ENCODE results near the gene SMOC1. TPM values are rescaled to one million over a fixed set of nuclear protein-coding genes. Genes with fewer than 3 reads are reported as not detected.

The SMOC1 gene
- total RNA-seq, 1 experiment from 2014 or later = not detected

DNA sequence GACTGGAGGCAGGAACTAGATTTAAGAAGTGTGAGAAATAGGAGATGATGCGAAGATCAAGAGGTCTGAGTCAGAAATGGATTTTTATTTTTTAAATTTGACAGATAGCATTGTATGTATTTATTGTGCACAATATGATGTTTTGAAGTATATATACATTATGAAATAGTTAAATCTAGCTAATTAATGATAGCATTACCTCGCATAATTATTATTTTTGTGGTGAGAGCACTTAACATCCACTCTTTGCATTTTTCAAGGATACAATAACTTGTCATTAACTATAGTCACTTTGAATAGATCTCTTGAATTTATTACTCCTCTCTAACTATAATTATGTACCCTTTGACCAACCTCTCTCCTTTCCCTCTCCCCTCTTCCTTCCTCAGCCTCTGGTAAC lies 3.7 kb downstream of the SMOC1 start:
- Histone ChIP-seq H3K27me3 (ENCODE audit: low read length) (peaks cover 76% of the 10 kb centered on the region), H3K27ac (ENCODE audit: low read length) (no peak overlapping the region), H3F3A (ENCODE audit: low read length, unreplicated experiment) (no peaks in the 10 kb centered on the region), H4K20me1 (ENCODE audit: low read length) (no peaks in the 10 kb centered on the region), H3K36me3 (ENCODE audit: low read depth, low read length) (no peaks in the 10 kb centered on the region), H2AFZ (ENCODE audit: low read length) (no peak overlapping the region), H3K4me1 (ENCODE audit: insufficient read depth, low read length) (no peaks in the 10 kb centered on the region), H3K79me2 (ENCODE audit: low read length) (no peaks in the 10 kb centered on the region), H3K9ac (ENCODE audit: low read length) (no peak overlapping the region), H3K9me2 (replicated peaks; ENCODE audit: low read length) (no peaks in the 10 kb centered on the region), H3K4me2 (ENCODE audit: low read length) (no peak overlapping the region), H3K4me3 (ENCODE audit: low read length) (no peak overlapping the region), H3K9me3 (ENCODE audit: low read length) (no peaks in the 10 kb centered on the region)
- no peak for DNase-seq
- intact Hi-C loops (cut with micrococcal nuclease) = no loop called here
- ChIA-PET POLR2A (ENCODE audit: unreplicated experiment) (no interaction called here), CTCF (no interaction called here)
- no TSS peak for BruUV-seq (replicated peaks)
- no peak for ATAC-seq
- TF ChIP-seq EZH2phosphoT487 (IDR thresholded peaks at IDR 0.05; ENCODE audit: borderline replicate concordance, low read length) (no peak), CTCF (conservative IDR thresholded peaks at IDR 0.05; ENCODE audit: low read depth, low read length) (no peak), EZH2 (IDR thresholded peaks at IDR 0.05; ENCODE audit: low read length, unreplicated experiment) (no peak)

DNA sequence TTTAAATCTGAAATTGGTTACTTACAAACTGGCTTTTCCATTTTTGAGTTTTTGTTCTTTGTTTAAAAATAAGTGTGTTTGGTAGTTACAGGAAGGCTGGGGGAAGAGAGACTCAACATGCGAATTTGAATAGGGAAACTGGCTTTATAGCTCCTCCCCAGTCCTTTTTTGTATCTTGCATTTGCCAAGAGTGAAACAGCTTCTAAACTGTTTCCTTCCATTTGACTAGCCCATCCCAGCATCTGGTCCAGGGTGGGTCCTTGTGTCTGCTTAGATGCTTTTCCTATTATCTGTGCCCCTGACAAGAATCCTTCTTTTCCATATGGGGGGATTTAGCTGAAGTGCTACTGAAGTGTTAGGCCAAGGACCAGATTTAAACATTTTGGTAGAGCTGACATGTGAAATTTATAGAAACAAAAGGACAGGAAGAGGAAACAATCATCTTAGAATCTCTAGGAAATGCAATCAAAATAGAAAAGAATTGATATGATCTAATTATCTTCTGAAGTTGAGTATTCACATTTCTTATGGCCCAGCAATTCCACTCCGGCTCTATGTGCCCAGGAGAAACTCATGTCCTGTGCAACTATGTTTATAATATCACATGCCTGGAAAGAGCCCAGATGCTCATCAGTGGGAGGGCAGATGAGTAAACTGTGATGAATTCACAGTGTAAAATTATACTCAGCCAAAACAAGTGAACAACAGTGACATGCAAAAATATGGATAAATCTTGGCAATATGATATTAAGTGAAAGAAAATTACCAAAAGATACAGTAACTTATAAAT lies 7.4 kb downstream of the SMOC1 start:
- no peaks in the 10 kb centered on the region for H4K20me1 ChIP-seq (ENCODE audit: low read length)
- H3K9me2 ChIP-seq (replicated peaks; ENCODE audit: low read length) = no peaks in the 10 kb centered on the region
- H2AFZ ChIP-seq (ENCODE audit: low read length) = no peak overlapping the region
- TF ChIP-seq EZH2 (IDR thresholded peaks at IDR 0.05; ENCODE audit: low read length, unreplicated experiment) (no peak), EZH2phosphoT487 (IDR thresholded peaks at IDR 0.05; ENCODE audit: borderline replicate concordance, low read length) (no peak), CTCF (conservative IDR thresholded peaks at IDR 0.05; ENCODE audit: low read depth, low read length) (no peak)
- H3K27ac ChIP-seq (ENCODE audit: low read length) = no peak overlapping the region
- H3K4me1 ChIP-seq (ENCODE audit: insufficient read depth, low read length) = no peaks in the 10 kb centered on the region
- H3K4me3 ChIP-seq (ENCODE audit: low read length) = no peak overlapping the region
- no peaks in the 10 kb centered on the region for H3K36me3 ChIP-seq (ENCODE audit: low read depth, low read length)
- ChIA-PET POLR2A (ENCODE audit: unreplicated experiment) (no interaction called here), CTCF (no interaction called here)
- no peaks in the 10 kb centered on the region for H3F3A ChIP-seq (ENCODE audit: low read length, unreplicated experiment)
- DNase-seq (peak; percentile 6), ATAC-seq (no peak)
- no peak overlapping the region for H3K9ac ChIP-seq (ENCODE audit: low read length)
- no peaks in the 10 kb centered on the region for H3K79me2 ChIP-seq (ENCODE audit: low read length)
- H3K9me3 ChIP-seq (ENCODE audit: low read length) = no peaks in the 10 kb centered on the region
- H3K4me2 ChIP-seq (ENCODE audit: low read length) = no peak overlapping the region
- H3K27me3 ChIP-seq (ENCODE audit: low read length) = peaks cover 68% of the 10 kb centered on the region
- intact Hi-C loops (cut with micrococcal nuclease) = no loop called here
- BruUV-seq (replicated peaks) = no TSS peak

All from PC-3 (cell line).